Neural cell (in vitro differentiated cells): ENCODE results near the gene CARHSP1.

Source experiments
- CTCF ChIP-seq: fragments of 450-650 bp; IDR thresholded peaks from 2 replicates; pipeline ENCODE4 v1.5.1; 2014; ENCODE audit warnings: antibody characterized with exemption, mild to moderate bottlenecking, moderate library complexity; ENCODE audit not compliant: poor library complexity, severe bottlenecking
- EP300 ChIP-seq: fragments of 450-650 bp; conservative IDR thresholded peaks from 2 replicates; pipeline ENCODE4 v1.6.1; 2014; ENCODE audit warnings: antibody characterized with exemption, mild to moderate bottlenecking, moderate library complexity; ENCODE audit not compliant: poor library complexity, severe bottlenecking
- POLR2AphosphoS5 ChIP-seq: IDR thresholded peaks from 2 replicates; pipeline ENCODE4 v1.6.1; 2012

- TF ChIP-seq CTCF: no peak
- TF ChIP-seq POLR2AphosphoS5: no peak
- no peak for TF ChIP-seq EP300
Measured at GRCh38 chr16:8807189-8807588, 61.6 kb downstream of the CARHSP1 start.
